HG02763 (cell line): Measurements from ENCODE around the gene CDH7.

ENCODE experiments used
- ATAC-seq: cut with Tn5 transposase; IDR thresholded peaks from one replicate; pipeline ENCODE4 v1.9.1; 2021; ENCODE audit warnings: mild to moderate bottlenecking, moderate library complexity; ENCODE audit not compliant: unreplicated experiment

Gene CDH7

DNA sequence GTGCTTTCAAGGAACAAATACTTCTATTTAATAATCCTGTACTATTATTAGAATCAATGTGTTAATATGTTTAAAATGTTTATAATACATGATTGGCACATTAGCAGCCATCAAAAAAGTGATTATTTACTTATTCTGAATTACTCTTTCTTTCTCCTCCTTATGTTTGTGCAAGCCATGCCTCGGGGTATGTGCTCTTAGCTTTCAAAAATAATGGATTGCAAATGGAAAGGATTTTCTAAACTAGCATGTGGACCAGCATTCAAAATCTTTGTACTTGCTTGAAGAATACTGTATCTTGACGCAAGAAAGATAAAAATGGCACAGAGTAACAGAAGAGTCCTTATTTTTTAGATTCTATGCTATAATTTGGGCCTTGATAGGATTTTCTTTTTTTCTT lies 156.5 kb downstream of the CDH7 start:
- no peak for ATAC-seq

DNA sequence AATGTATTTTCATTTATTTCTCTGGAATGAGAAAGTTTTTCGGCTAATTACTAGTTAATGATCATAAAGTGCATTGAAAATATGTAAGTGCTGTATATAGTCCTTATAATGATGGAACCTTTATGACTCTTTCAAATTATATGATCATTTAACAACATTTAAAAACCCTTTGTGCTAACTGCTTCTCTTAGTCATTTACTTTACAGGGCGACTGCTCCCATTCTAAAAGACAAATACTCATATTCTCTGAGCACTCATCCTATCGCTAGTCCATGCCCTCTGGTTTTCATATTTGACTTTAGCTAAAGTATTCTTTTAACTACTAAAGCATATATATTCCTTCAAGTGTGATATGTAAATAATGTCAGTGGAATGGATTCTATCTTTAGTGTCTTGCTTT lies 168.2 kb downstream of the CDH7 start:
- ATAC-seq: no peak

DNA sequence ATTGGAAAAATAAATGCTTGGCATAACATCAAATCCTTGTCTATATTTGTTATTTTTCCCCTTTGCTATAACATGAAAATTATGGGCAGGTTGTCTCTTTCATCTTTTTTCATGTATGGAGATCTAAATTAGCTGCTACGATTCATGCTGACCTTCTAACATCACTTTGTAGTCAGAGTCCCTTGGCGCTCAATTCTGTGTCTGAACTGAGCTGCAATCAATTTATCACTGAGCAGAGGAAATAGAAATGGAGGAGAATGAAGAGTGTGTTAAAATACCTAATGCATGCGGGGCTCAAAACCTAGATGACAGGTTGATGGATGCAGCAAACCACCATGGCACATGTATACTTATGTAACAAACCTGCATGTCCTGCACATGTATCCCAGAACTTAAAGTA lies 168.9 kb downstream of the CDH7 start:
- ATAC-seq: no peak

DNA sequence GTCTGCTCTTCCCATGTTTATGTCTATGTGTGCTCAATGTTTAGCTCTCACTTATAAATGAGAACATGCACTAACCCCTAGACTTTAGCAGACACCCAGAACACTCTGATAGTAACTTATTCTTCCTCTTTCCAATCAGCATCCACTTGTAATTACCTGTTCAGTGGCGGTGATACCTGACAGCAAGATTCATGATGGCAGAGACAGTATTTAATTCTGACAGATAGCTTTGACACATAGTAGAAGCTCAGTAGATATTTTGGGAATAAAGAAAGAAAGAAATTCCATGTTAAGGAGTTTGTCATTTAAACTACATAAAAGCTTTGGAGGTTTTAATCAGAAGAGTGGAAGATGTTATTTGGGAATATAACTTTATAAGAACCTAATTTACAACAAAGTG lies 171.3 kb downstream of the CDH7 start:
- no peak for ATAC-seq

DNA sequence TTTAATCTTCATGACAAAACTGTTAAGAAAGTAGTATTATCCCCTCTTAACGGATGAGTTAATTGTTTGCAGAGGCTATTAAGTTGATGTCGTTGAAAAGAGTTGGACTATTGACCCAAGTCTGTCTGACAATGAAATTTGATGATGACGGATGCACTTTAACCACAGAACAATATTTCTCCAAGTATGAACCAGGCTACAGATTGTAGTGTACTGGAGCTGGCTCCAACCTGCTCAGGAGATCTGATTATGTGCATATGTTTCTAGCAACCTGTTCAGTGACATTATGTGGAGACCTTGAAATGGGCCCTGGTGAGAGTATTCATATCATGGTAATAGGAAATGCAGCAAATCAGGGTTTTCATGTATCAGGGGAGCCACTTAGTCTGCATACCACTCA lies 174.1 kb downstream of the CDH7 start:
- no peak for ATAC-seq

DNA sequence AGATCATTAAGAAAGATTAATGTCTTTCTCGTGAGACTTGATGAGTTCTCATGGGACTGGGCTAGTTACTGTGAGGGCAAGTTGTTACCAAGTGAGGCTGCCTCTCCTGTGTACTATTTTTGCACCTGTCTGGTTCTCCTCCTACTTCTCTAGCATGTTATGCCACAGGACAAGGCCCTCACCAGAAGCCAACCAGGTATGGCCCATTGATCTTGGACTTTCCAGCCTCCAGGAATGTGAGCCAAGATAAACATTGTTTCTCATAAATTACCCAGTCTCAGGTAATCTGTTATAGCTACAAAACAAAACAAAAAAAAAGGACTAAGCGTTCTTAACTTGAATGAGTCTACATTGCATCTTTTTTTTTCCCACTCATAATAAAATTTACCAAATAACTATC lies 184.1 kb downstream of the CDH7 start:
- no peak for ATAC-seq

DNA sequence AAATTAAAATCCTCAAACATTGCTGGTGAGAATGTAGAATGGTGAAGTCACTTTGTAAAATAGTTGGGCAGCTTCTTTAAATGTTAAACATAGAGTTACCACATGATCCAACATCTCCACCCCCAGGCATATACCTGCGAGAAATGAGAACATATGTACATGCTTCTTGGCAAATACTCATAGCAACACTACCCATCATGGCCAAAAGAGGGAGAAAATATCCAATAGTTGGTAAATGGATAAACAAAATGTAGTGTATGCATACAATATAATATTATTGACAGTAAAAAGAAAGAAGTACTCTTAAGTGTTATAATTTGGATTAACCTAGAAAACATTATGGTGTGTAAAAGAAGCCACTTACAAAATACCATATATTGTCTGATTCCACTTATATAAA lies 185.9 kb downstream of the CDH7 start:
- no peak for ATAC-seq

DNA sequence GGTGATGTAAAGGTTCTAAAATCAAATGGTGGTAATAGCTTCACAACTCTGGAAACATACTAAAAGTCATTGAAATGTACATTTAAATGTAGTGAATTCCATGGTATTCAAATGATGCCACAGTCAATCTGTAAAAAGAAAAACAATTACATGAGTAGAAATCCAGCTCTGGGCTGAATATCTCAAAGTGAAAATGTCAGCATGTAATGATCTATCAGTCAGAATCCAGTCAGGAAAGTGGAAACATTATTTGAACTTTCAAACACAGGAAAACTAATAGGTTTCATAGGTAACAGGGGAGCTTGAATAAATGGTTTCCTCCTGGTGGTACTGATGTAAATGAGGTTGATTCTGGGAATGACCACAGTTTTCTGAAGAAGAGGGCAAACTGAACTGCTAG lies 186.4 kb downstream of the CDH7 start:
- no peak for ATAC-seq

DNA sequence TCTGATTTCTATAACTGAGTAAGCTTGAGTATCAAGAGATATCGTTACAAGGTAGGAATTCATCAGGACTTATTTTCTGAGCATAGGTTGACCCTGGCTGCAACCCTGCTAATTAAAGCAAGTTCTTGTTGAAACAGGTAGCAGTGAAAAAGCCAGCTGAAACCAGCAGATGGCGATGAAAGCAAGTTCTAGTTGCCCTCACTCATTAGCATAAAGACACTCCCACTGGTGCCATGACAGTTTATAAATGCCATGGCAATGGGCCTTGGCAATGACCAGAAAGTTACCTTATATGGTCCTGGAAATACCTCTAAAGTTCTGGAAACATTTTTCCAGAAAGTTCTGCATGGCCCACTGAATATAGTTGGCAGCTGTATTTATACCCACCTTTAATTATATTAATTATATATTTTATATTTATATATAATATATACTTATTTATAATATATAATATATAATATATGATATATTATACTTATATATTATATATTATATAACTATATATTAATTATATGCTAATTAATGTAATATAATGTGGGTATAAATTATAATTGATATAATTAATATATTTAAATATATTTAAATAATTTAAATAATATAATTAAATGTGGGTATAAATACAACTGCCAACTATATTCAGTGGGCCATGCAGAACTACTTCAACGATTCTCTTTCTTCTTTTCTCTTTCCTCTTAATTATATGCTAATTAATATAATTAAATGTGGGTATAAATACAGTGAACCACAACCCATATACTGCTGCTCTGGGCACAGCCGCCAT lies 188.0 kb downstream of the CDH7 start:
- ATAC-seq: no peak
